GM19395 (cell line): ENCODE measurements around the gene LHFPL3.
"Not testable (repeated sequence)": the region's sequence is repeated elsewhere in the genome, so short reads cannot be mapped to it uniquely, and the experiment has no call there.

ENCODE experiments used
- ATAC-seq: cut with Tn5 transposase; IDR thresholded peaks from one replicate; pipeline ENCODE4 v1.9.1; 2021; ENCODE audit warnings: mild to moderate bottlenecking, moderate library complexity; ENCODE audit not compliant: unreplicated experiment

The LHFPL3 gene

DNA sequence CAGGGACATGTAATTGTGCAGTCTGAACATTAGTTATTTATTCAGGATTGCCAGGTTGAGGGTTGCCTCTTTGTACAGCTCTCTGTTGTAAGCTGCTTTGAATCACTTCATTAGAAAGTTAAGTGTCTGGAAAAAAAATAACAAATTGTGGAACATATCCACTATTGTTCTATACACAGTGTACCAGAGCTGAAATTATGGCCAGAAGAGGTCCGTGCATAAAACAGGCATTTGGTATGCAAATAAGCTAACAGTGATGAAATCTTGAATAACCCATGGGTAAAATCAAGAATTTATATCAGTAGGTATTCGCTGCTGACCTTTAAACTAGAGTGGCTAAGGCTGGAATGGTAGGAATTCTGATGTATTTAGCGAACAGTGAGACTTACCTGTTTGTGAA is 152.1 kb downstream of the LHFPL3 start:
- ATAC-seq, result no peak

DNA sequence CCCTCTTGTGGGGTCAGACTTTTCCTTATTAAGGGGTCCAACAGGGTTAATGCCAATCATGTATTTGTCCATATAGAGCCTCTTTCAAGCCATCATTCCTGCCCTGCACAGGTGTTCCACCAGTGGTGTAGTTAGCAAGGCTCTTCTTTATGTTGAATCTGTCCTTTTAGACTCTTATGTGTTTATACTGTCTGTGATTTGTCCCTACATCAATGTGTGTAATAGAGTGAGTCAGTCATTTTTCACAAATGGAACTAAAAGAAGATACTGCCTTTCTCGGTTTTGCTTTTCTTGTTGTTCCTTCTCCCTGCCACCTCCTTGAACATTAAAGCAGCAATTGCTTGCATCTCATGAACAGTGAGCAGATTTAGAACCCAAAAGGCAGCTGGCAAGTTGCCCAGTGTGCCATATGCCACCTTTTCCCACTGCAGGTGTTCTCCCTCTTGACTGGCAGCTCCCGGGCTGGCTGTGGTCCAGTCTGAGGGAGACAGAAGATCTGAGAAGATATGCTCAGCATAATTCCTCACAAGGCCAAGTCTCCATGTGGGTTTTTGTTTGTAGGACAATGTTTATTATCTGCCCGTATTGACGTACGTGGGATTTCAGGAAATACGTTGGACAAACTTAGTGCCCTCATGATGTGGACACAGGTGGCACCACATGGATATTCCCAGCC is 154.1 kb downstream of the LHFPL3 start:
- no peak for ATAC-seq

DNA sequence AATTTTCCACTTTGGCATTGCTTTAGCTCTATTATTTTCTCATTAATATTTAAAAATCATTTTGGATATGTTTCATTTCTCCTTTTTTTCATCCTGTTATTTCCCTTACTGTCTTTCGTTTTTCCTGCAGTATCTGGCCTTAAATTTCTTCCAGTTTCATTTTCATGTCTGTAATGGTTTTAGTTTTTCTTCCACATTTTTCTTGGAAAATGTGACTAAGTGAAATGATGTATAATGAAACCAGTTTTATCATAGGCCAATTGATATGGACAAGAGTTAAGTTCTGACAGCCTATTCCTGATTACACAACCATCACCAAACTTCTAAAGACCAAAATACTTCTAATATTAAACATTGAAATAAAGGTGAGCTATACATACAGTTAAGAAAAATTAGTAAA is 158.5 kb downstream of the LHFPL3 start:
- no peak for ATAC-seq

DNA sequence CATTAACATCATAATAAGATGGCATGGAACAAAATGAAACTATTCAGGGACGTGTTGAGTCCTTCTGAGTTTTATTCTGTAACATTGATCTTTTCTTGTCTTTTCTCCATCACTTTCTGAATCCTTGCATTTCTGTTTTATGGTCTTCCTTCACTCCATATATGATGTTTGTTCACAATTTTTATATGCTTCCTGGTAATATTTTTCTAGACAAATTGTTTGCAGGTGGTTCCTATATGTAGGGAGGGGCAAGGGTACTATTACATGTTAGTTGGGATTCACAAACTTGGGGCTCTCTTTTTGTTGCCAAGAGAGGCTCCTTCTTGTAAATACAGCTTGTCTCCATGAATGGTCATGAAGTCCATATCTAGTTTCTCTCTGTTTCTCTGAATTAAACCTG is 159.2 kb downstream of the LHFPL3 start:
- no peak for ATAC-seq

DNA sequence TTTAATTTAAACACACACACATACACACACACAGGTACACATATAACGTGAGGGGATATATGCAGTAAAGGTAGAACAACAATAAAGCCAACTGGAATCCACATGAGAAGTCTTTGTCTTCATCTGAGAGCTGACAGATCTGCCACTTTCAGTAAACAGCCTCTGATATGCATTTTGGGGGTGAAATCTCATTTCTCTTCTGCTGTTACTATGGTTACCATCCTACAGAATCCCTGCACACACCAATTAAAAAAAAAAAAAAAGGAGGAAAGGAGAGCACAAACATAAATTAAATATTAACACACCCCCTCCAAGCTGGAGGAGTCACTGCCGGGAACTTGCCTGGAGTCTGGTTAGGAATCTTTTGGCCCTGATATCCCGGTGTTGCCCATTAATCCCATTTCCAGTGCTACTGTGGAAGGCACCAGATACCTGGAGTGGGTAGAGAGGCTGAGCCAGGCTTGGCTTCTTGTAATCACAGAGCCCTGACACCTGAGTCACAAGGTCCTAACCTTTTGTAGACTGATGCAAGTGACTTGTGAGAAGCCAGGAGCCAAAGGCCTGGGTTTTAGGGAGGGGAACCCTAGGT is 169.1 kb downstream of the LHFPL3 start:
- no peak for ATAC-seq

DNA sequence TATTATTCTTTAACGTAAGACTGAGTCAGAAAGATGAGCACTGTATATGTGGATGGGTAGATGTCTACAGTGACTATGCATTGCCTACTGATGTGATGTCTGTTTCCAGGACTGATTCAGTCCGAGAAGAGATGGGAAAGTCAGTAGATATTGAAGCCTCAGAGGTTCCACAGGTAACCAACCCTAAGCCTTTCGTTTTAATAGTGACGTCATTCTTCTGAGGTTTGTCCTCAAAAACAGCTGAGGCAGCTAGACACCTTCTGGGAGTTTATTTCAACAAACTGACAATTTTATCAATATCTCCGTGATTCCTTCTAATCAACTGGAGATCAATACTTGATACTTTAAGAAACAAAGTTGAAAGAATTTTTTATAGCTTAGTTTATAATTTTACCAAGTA is 171.6 kb downstream of the LHFPL3 start:
- ATAC-seq, result no peak

DNA sequence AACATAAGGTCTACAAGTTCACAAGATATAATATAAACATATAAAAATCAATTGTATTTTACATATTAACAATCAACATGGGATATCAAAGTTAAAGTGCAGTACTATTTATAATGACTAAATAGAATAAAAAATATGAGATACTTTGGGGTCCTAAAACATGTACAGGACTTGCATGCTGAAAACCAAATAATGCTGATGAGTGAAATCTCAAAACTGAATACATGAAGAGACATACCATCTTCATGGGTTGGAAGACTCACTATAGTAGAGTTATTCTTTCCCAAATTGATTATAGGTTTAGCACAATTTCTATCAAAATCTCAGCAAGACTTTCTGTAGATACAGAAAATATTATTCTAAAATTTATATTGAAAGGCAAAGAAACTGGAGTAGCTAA is 181.5 kb downstream of the LHFPL3 start:
- no peak for ATAC-seq

DNA sequence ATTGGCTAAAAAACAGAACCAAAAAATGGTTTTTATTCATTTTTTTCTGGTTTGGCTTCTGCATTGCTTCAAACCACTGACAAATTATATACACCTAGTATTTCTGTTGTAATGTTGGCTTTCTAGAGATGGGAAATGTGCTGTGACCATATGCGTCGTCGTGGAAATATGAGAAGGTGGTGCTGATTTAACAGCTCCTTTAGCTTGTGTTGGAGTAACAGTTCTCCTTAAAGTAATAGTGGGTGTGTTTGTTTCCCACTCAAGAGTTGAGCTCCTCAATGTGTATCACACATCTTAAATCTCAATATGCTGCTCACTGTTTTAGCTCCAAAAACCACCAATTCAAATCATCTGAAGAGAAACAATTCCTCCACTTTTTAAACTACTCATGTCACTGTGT is 196.4 kb downstream of the LHFPL3 start:
- ATAC-seq, result no peak

DNA sequence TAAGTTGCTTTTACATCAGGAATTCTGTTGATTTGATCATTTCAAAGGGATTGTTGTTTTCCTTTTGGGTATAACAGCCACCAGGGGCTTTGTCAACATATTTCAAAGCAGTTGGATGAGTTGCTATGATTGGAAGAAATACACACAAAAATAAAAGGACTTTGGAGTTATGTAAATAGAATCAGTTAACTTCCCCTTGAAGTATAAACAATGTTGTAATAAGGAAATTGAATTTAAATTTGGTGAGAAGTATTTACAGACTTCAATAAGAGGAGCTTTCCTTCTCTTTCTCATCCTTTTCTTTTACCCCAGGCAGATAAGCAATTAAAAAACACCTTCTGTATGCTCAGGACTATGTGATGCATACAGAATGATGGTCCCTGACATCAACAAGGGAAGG is 199.7 kb downstream of the LHFPL3 start:
- ATAC-seq, result no peak

DNA sequence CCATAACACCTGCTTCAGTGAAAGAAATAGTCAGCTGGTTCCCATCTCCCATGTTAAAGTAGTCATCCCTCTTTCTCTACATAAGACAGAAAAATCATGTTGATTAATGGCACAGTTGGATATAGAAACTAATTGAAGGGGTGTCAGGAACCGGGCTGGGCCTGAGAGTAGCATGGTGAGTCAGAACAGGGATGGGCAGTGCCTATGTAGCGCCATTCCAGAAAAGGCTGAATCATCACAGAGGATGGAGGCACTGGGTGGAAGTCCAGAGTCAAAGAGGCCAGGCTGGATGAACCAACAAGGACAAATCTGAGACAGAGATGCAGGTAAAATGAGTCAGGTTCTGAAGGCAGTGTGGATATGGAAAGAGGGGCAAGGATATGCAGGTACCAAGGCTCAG is 201.2 kb downstream of the LHFPL3 start:
- no peak for ATAC-seq

DNA sequence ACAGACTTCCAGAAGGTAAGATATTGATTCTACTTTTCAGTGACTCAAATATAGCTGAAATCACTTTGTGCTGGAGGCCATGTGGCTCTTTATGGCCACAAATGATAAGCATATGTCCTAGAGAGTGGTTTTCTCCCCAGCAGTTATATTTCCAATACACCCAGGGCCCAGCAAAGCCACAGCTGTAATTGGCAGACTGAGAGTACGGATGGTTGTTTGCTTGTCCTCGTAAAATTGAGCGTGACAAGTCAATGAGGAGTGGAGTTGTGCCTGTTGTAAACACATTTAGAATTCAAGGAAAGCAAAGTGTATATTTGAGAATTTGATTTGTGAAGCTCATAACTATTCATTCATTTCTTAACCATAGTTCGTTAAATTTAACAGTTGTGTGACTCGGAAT is 201.8 kb downstream of the LHFPL3 start:
- no peak for ATAC-seq

DNA sequence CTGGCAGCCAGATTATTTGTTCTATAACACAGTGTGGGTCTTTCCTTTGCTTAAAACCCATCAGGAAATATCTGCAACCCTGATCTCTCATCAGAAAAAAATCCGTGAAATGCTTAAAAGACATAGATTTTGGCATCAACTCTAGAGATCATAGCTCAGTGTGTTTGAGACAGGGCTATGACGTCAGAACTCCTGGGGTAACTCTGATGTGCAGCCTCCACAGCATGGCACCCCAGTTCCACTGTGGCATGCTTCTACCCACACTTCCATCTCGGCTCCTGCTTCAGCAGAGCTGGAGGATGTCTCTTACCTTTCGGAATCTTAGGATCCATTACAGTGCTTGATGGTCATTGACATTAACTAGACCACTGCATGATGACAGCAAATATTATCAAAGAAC is 205.7 kb downstream of the LHFPL3 start:
- ATAC-seq, result no peak

DNA sequence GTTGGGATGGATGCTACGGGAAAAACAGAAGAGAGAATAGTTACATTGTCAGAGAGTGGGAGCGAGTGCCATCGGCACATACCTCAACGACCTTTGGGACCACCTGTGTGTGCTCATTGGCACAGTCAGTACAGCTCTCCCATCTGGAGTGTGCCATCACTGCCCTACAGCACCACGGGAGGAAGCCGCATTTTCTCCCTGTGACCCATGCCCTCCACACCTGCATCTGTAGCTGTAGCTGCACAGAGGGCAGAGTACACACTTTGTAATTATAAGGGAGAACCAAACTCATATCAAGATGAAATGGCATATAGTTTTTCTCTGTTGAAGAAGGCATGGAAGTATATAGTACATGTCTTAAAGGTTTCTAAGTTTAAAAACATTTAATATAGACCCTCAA is 207.4 kb downstream of the LHFPL3 start:
- ATAC-seq, result no peak

DNA sequence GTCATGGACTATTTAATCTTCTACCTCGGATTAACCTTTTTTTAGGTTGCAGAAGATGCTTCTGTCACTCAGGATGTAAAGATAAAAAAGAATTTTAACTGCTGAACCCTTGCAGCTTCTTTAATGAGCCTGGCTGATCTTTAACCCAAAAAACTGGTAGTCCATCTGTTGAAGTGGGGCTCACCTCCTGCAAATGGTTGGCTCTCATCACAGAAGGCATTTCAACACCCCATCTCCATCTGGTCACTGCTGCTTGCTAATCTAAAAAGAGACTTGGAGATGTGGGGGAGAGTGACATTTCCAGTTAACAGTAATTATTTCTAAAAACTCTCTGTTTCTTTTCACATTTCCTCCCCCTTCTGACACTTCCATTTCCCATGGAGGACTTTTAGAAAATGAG is 208.6 kb downstream of the LHFPL3 start:
- ATAC-seq, result no peak

DNA sequence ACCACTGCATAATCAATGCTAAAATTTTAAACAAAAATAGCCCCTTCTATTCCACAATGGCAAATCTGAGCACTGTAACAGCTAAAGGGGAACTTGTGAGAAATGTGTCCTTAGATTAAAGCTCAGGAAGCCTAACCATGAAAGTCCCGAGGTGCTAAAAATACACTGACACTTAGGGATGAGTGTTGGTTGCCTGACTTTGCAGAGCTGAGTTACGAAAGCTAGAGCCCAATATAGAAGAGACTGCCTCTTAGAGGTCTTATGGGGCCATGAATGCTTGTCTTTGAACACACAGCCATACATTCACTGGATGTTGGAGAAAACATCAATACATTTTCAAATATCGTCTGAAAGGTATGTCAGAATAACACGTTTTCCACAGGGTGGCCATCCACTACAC is 209.7 kb downstream of the LHFPL3 start:
- ATAC-seq, result no peak

DNA sequence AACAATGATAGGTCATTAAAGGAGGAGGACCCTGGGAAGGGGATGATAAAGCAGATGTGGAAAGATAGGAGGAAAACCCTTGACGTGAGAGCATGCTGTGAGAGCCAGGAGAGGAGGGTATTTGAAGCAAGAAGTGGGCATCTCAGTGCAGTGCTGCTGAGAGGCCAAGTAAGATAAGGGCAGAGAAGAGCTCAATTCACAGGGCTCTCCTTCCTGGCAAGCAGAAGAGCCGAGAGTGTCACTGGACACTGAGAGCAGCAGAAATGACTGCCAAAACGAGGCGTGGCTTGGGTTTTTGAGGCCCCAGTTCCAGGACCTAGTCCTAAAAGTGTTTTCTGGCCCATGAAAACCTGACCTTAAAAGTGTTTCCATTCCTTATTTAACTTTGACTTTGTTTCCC is 213.5 kb downstream of the LHFPL3 start:
- ATAC-seq, result no peak

DNA sequence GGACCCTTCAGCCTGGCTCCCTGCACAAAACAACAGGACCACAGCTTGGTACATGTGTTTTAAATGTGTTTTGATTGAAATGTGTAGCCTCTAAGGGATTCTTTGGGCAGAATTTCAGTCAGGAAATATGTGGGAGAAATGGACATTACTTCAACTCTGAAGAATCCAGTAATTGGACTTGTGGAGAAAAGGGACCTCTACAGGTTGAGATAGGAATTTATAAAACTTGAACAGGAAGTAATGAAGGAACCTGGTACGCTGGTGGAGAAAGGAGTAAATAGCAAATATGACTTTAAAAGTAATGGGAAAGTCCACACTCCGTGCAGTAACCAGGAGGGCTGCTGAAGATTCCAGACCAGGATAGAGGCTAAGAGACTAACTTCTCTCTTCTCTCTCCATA is 220.5 kb downstream of the LHFPL3 start:
- no peak for ATAC-seq

DNA sequence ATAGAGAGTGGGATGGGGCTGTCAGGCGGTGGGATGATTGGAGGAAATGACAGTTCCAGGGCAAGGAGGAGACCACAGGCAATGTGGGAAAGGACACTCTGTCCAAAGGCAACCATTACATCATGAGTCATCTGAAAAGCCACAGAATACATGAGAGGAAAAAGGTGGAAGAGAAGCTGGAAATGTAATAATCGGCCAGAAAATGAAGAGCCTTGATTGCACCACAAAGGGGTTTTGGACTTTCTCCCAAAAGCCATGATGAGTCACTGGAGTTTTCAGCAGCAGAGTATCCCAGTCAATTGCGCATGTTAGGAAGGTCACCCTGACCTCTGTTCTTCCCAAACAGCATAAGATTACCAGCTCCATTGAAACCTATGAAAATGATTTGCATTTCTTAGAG is 222.0 kb downstream of the LHFPL3 start:
- no peak for ATAC-seq

DNA sequence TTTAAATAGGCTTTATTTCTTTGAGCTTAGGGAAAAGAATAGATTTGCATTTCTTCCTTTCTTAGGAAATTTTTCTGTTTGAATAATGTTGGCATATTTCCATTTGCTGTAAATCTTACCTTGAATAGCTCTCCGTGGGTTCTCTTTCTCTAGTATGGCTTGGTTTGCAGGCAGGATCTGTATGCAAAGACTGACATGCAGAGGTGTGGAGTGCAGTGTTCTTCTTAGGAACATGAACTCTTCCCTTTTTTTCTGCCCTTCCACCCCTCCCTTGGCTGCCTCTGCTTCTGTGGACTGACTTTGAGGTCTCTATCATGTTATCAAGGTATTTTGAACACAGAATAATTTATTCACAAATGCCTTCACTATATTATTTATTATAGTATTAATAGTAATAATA is 222.8 kb downstream of the LHFPL3 start:
- no peak for ATAC-seq

DNA sequence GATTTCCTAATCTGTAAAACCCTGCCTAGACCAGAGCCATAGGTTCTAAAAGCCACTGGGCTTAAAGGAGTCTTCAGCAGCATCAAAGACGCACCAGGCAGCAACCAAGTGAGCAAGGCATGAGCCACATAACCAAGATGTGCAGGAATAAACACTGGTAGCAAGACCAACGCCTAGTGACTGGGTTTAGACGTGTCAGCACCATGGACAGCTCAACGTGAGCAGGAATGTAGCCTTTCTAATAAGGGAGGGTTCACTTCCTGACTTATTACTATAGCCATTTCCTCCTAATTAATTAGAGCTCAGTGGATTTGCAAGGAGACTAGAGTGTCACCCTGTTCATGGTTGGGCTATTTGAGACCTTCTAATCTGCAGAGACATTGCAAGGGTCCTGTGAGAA is 223.7 kb downstream of the LHFPL3 start:
- ATAC-seq, result no peak

DNA sequence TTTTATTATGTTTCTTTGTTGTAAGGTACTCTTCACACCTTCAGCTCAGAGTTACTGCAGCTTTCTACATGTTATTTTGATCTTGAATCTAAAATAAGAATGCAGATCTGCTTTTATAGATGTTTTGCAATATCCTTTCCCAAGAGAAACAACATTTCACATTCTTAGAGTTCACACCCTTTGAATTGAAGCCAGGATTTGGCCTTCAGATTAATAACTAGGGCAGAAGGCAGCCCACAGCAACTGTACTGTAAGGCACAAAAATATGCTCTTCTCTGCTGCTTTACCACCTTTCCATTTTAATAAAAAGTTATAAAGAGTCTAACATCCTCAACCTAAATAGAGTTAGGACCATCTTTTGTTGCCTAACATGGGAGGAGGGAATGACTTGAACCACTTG is 224.7 kb downstream of the LHFPL3 start:
- ATAC-seq, result no peak

DNA sequence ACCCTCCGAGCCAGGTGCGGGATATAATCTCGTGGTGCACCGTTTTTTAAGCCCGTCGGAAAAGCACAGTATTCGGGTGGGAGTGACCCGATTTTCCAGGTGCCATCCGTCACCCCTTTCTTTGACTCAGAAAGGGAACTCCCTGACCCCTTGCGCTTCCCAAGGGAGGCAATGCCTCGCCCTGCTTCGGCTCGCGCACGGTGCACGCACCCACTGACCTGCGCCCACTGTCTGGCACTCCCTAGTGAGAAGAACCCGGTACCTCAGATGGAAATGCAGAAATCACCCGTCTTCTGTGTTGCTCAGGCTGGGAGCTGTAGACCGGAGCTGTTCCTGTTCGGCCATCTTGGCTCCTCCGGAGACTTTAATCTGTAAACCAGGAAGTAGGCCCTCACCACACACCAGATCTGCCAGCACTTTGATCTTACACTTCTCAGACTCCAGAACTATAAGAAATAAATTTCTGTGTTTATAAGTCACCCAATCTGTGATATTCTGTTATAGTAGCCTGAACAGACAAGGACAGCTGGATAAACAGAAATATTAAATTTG is 235.0 kb downstream of the LHFPL3 start:
- not testable (repeated sequence) for ATAC-seq

DNA sequence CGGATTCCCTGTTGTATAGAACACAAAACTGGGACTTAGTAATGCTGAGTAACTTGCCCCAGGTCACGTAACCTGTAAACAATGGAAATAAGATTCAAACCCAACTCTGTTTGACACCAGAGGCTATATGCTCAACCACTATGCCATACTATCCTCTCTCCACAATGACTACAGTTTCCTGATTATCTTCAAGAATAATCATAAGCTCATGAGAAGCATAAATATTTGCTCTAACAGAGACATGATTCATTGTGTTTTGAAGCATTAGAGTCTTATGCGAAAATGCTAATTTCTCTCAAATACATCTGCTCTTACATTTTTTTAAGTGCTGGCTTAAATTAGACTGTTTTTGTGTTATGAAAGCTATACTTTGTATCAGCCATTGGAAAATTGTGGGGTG is 241.3 kb downstream of the LHFPL3 start:
- ATAC-seq, result no peak
